ENCODE data around the gene YIF1B. TPM values are rescaled to one million over a fixed set of nuclear protein-coding genes. Genes with fewer than 3 reads are reported as not detected.

The YIF1B gene
- total and polyA plus RNA-seq, 9 of the 15 experiments (the other 6 are each of a cell fraction or from before 2014, with no cell fraction given), result 8.5 to 586 (median 323) TPM

GRCh38 chr19:38335949-38336637, 20.3 kb upstream of the YIF1B start (continued):
- TF ChIP-seq PHF20 (IDR thresholded peaks at IDR 0.05; ENCODE audit: partially characterized antibody), result peak; percentile 40
- TF ChIP-seq, protein P1, sequence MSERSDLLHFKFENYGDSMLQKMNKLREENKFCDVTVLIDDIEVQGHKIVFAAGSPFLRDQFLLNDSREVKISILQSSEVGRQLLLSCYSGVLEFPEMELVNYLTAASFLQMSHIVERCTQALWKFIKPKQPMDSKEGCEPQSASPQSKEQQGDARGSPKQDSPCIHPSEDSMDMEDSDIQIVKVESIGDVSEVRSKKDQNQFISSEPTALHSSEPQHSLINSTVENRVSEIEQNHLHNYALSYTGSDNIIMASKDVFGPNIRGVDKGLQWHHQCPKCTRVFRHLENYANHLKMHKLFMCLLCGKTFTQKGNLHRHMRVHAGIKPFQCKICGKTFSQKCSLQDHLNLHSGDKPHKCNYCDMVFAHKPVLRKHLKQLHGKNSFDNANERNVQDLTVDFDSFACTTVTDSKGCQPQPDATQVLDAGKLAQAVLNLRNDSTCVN (CRISPR knock-in tag; IDR thresholded peaks at IDR 0.05), result peak; percentile 84; the same call in 1 of the 2 replicates
- no peak for TF ChIP-seq SIX5 (IDR thresholded peaks at IDR 0.05; ENCODE audit: borderline replicate concordance in 1 of 2, insufficient read depth in 1 of 2, low read depth in 1 of 2, low read length in 2 of 2)
- TF ChIP-seq ZNF79 (CRISPR knock-in tag; IDR thresholded peaks at IDR 0.05; ENCODE audit: low read depth), result no peak
- peak; percentile 28 for TF ChIP-seq CCNT2 (IDR thresholded peaks at IDR 0.05; ENCODE audit: borderline replicate concordance, extremely low read depth, insufficient read length, low read depth, low read length)
- TF ChIP-seq ETV1 (tag; conservative IDR thresholded peaks at IDR 0.05; ENCODE audit: low read depth), result peak; percentile 45
- TF ChIP-seq, protein P2, sequence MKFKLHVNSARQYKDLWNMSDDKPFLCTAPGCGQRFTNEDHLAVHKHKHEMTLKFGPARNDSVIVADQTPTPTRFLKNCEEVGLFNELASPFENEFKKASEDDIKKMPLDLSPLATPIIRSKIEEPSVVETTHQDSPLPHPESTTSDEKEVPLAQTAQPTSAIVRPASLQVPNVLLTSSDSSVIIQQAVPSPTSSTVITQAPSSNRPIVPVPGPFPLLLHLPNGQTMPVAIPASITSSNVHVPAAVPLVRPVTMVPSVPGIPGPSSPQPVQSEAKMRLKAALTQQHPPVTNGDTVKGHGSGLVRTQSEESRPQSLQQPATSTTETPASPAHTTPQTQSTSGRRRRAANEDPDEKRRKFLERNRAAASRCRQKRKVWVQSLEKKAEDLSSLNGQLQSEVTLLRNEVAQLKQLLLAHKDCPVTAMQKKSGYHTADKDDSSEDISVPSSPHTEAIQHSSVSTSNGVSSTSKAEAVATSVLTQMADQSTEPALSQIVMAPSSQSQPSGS (CRISPR knock-in tag; IDR thresholded peaks at IDR 0.05), result no peak
- no peak for TF ChIP-seq GTF2A2 (tag; IDR thresholded peaks at IDR 0.05)
- peak; percentile 27 for TF ChIP-seq ARID1B (IDR thresholded peaks at IDR 0.05)
- TF ChIP-seq TAF1 (IDR thresholded peaks at IDR 0.05; ENCODE audit: control insufficient read depth, extremely low read depth, insufficient read depth, low read length, severe bottlenecking), result no peak
- TF ChIP-seq, protein P3, sequence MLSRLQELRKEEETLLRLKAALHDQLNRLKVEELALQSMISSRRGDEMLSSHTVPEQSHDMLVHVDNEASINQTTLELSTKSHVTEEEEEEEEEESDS (CRISPR knock-in tag; IDR thresholded peaks at IDR 0.05), result no peak
- 0 out of 2 replicates have a peak, but pooled peaks have one; percentile 46 for TF ChIP-seq EP400 (IDR thresholded peaks at IDR 0.05)
- no peak for TF ChIP-seq ZNF589 (CRISPR knock-in tag; IDR thresholded peaks at IDR 0.05; ENCODE audit: low read depth)
- TF ChIP-seq HMGN3 (IDR thresholded peaks at IDR 0.05; ENCODE audit: borderline replicate concordance, extremely low read depth, insufficient read length, low read depth, low read length), result peak; percentile 25
- TF ChIP-seq BRF1 (IDR thresholded peaks at IDR 0.05; ENCODE audit: borderline replicate concordance, extremely low read depth, insufficient read length), result no peak
- 0 out of 2 replicates have a peak, but pooled peaks have one; percentile 12 for TF ChIP-seq ETS1 (conservative IDR thresholded peaks at IDR 0.05; ENCODE audit: control insufficient read depth, low read depth, low read length)
- TF ChIP-seq NKRF (IDR thresholded peaks at IDR 0.05; ENCODE audit: borderline replicate concordance), result peak; percentile 88
- peak; percentile 36 for TF ChIP-seq TBP (optimal IDR thresholded peaks at IDR 0.05; ENCODE audit: low read depth, low read length)
- TF ChIP-seq BACH1 (tag; IDR thresholded peaks at IDR 0.05), result no peak
- no peak for TF ChIP-seq SMAD4 (CRISPR knock-in tag; conservative IDR thresholded peaks at IDR 0.05)
- TF ChIP-seq BRD9 (IDR thresholded peaks at IDR 0.05; ENCODE audit: low read depth, partially characterized antibody), result peak; percentile 18

Measured in K562 (cell line).